Glutamatergic neuron (in vitro differentiated cells): ENCODE results near the gene PDHX. TPM values are rescaled to one million over a fixed set of nuclear protein-coding genes. Genes with fewer than 3 reads are reported as not detected.
A peak's percentile ranks its signal among the peaks of the same experiment; 100 is the strongest.

ENCODE experiments used
- DNase-seq: peaks from one replicate; pipeline ENCODE4 v3.0.0; 2022
- H3K27ac Mint-ChIP-seq: one replicate; pipeline ENCODE4 v1.8.0; 2020; ENCODE audit warnings: mild to moderate bottlenecking, mixed read lengths, inconsistent platforms; ENCODE audit not compliant: unreplicated experiment
- H3K27me3 Mint-ChIP-seq: one replicate; pipeline ENCODE4 v1.8.0; 2020; ENCODE audit warnings: mild to moderate bottlenecking, moderate library complexity, mixed read lengths, inconsistent platforms; ENCODE audit not compliant: unreplicated experiment
- H3K36me3 Mint-ChIP-seq: one replicate; pipeline ENCODE4 v1.8.0; 2020; ENCODE audit warnings: mild to moderate bottlenecking, mixed read lengths, inconsistent platforms; ENCODE audit not compliant: unreplicated experiment
- H3K4me1 Mint-ChIP-seq: one replicate; pipeline ENCODE4 v1.8.0; 2020; ENCODE audit warnings: mild to moderate bottlenecking, low read depth, mixed read lengths, inconsistent platforms; ENCODE audit not compliant: unreplicated experiment
- H3K4me3 Mint-ChIP-seq: one replicate; pipeline ENCODE4 v1.8.0; 2020; ENCODE audit warnings: mild to moderate bottlenecking, mixed read lengths, inconsistent platforms; ENCODE audit not compliant: unreplicated experiment
- H3K9me3 Mint-ChIP-seq: one replicate; pipeline ENCODE4 v1.8.0; 2020; ENCODE audit warnings: mild to moderate bottlenecking, moderate library complexity, mixed read lengths, inconsistent platforms; ENCODE audit not compliant: unreplicated experiment
- total RNA-seq: library from RNA; stranded (reverse); fragmentation: NEBNext Ultra II Directional; extraction: Animal tissue kit (Norgen Biotek cat#: 25700); gene quantifications from one replicate; pipeline ENCODE4 v1.2.1, GENCODE V29; 2021; ENCODE audit not compliant: unreplicated experiment
- TF ChIP-seq, protein P1 (sequence below): fragments of 200-600 bp; sonication (generic); IDR thresholded peaks from one replicate; pipeline ENCODE4 v1.5.0; 2021; ENCODE audit not compliant: partially characterized antibody, unreplicated experiment

PDHX gene
- total RNA-seq, 1 donor from 2014 or later, result 46.5 TPM

DNA sequence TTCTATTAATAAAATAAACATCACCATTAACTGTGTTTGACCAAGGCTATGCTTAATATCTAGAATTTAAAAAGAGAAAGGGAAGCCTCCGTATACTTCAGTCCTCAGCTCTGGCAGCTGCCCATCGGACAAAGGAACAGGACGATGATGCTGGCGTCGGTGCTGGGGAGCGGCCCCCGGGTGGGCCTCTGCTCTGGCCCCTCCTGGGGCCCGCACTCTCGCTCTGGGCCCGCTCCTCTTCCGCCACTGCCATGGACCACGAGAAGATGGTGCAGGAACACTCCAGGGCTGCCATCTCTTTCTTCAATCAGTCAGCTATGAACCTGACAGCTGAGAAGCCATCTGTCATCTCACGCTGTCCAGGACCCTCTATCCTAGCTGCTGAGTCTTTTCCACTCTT, 25.3 kb downstream of the PDHX start:
- peak; percentile 28 for DNase-seq
- TF ChIP-seq, protein P1, sequence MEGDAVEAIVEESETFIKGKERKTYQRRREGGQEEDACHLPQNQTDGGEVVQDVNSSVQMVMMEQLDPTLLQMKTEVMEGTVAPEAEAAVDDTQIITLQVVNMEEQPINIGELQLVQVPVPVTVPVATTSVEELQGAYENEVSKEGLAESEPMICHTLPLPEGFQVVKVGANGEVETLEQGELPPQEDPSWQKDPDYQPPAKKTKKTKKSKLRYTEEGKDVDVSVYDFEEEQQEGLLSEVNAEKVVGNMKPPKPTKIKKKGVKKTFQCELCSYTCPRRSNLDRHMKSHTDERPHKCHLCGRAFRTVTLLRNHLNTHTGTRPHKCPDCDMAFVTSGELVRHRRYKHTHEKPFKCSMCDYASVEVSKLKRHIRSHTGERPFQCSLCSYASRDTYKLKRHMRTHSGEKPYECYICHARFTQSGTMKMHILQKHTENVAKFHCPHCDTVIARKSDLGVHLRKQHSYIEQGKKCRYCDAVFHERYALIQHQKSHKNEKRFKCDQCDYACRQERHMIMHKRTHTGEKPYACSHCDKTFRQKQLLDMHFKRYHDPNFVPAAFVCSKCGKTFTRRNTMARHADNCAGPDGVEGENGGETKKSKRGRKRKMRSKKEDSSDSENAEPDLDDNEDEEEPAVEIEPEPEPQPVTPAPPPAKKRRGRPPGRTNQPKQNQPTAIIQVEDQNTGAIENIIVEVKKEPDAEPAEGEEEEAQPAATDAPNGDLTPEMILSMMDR, result no peak
- no peaks in the 10 kb centered on the region for H3K9me3 Mint-ChIP-seq
- peaks cover 4% of the 10 kb centered on the region for H3K27me3 Mint-ChIP-seq
- H3K36me3 Mint-ChIP-seq, result no peaks in the 10 kb centered on the region
- H3K4me1 Mint-ChIP-seq, result peaks cover 33% of the 10 kb centered on the region
- H3K4me3 Mint-ChIP-seq, result peak overlapping the region; percentile 2
- peak overlapping the region; percentile 97 for H3K27ac Mint-ChIP-seq

GRCh38 chr11:34944692-34945091, 28.3 kb downstream of the PDHX start:
- Mint-ChIP-seq H3K27ac (no peak overlapping the region), H3K36me3 (no peaks in the 10 kb centered on the region), H3K27me3 (peaks cover 4% of the 10 kb centered on the region), H3K9me3 (no peaks in the 10 kb centered on the region), H3K4me3 (no peak overlapping the region), H3K4me1 (peaks cover 22% of the 10 kb centered on the region)
- DNase-seq, result no peak
- TF ChIP-seq, protein P1, result no peak

DNA sequence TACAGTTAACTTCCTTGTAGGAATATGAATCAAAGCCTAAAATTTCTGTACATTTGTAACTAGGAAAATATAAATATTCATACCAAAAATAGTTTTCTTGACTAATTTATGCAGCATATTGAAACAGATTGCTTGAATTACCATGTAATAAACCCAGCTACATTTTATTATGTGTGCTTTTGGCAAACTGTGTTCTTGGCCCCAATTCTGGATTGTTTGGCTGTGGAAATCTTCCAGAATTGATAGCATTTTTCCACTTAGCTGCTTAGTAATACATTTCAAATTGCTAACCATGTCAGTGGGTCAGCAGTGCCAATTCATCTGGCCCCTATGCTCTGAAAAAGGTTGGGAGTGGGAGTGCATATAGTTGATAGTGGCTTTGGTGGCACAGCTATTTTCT, 32.3 kb downstream of the PDHX start:
- H3K4me1 Mint-ChIP-seq, result peaks cover under 1% of the 10 kb centered on the region
- no peaks in the 10 kb centered on the region for H3K9me3 Mint-ChIP-seq

DNA sequence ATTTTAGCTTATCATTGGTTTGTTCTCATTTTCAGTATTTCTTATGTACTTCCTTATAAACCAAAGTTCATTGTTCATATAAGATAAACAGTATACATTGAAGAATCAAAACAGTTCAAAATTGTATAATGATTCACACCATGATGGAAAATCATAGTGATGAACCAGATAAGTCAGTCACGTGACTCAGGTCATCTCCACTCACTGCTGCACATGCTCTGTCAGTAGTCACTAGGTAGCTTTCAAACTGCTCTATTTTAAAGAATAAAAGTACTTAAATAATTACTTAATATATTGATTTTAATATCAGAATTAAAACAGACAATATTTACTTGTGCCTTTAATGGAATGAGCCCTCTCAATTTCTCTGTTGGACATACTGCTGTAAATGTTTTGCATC, 37.5 kb downstream of the PDHX start:
- Mint-ChIP-seq H3K27me3 (no peaks in the 10 kb centered on the region), H3K9me3 (no peaks in the 10 kb centered on the region), H3K4me1 (peaks cover 2% of the 10 kb centered on the region), H3K4me3 (no peak overlapping the region), H3K36me3 (no peaks in the 10 kb centered on the region), H3K27ac (no peak overlapping the region)
- TF ChIP-seq, protein P1, result no peak
- no peak for DNase-seq

More for the DNA sequence above, 32.3 kb downstream of the PDHX start:
- no peak for DNase-seq
- no peaks in the 10 kb centered on the region for H3K36me3 Mint-ChIP-seq
- no peak overlapping the region for H3K4me3 Mint-ChIP-seq
- TF ChIP-seq, protein P1, result no peak
- H3K27me3 Mint-ChIP-seq, result no peaks in the 10 kb centered on the region
- no peak overlapping the region for H3K27ac Mint-ChIP-seq

GRCh38 chr11:34957206-34957605, 40.8 kb downstream of the PDHX start:
- Mint-ChIP-seq H3K36me3 (no peaks in the 10 kb centered on the region), H3K4me3 (no peak overlapping the region), H3K27ac (no peak overlapping the region), H3K9me3 (no peaks in the 10 kb centered on the region), H3K27me3 (no peaks in the 10 kb centered on the region), H3K4me1 (peaks cover 13% of the 10 kb centered on the region)
- TF ChIP-seq, protein P1, result no peak
- DNase-seq, result no peak
